Activated CD4-positive, CD25-positive, alpha-beta regulatory T cell treated with anti-CD3 and anti-CD28 coated beads, Interleukin-2, amount 50 U/mL, for 16 hours (primary cell): ENCODE measurements around the gene CXXC4.

ENCODE experiments used
- DNase-seq: peaks from one replicate; pipeline ENCODE4 v3.0.0-alpha.2; 2020; ENCODE audit warnings: low read depth, low spot score

The CXXC4 gene

GRCh38 chr4:104489731-104490095 is 5.0 kb downstream of the CXXC4 start:
- no peak for DNase-seq

DNA sequence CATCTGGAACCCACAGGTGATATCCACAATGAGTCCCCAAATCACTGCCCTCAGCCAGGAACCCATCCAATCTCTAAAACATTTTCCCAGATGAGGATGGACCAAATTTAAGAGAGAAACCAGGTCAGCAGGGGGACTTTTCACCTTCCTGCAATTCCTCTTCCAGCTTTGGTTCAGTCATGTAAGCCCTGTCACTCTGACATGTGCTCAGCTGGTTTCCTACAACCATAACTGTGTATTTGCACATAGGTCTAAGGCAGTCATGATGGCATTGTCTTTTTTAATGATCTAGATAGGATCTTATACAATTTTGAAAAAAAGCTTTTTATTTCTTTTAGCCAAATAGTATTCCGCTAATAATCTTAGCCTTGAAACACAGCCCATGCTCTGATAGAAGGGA is 6.5 kb downstream of the CXXC4 start:
- no peak for DNase-seq

DNA sequence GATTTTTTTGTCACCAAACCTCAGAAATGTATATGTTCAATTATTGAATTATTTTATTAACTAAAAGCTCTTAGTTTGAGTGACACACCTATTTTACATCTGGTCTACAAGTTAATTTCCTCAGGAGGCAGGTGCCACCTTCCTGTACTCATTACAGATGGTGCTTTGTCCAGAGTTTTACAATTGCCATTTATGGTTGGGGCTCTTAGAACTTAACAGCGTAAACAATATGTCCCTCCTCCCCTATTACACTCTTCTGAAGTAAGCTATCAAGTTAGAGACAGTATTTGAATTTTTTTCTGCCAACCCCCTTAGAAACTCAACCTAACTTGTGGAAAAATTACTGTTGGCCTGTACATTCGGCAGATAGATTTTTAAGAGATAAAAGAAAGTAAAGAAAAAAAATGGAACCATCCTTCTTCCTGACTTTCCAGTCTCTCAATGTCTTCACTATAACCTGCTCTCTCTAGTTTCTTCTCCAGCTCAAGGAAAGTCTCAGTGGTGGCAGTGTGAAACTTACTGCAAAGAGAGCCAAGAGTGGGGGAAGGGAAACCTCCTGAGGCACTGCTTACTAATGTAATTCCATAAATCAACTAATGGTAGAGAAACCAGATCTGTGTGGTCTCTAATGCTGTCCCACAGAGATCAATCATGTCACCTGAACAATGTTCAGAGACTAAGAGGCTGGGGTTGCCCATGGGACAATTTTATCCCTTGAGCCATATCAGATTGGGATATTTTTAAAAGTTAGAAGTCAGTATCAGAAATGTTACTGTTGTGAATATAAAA is 7.8 kb downstream of the CXXC4 start:
- no peak for DNase-seq

DNA sequence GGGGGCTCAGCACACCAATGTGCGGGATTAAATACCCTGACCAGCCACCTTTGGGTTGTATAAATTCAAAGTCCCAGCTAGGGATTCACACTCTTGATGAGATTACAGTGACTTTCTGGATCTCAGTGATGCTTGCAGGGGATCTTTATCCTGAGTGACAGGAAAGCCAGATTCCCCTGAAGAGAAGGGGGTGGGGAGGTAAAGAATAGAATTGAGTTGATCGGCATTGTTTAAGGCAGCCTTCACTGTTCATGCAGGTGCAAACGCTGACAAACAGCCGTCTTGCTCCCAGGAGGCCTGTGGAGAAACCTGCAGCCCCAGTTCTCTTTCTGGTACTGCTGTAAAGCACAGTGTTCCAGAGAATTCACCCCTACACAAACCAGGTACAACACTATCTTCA is 19.0 kb downstream of the CXXC4 start:
- DNase-seq = no peak

DNA sequence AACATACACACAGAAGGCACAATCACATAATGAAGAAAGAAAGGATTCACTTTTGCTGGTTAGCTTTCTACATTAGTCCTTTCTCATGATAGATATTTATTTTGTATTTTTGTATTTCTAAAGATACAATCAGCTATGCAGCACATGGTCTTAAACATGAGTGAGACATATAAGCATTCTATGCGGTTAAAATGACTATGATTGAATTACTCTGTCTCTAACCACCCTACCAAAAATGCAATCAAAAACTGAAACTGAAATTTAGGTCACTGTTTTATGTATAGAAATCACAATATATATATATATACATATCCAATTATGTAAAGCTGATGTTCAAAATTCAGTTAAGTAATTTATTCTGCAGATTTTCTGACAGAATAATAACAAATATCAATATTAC is 21.9 kb downstream of the CXXC4 start:
- DNase-seq = no peak

DNA sequence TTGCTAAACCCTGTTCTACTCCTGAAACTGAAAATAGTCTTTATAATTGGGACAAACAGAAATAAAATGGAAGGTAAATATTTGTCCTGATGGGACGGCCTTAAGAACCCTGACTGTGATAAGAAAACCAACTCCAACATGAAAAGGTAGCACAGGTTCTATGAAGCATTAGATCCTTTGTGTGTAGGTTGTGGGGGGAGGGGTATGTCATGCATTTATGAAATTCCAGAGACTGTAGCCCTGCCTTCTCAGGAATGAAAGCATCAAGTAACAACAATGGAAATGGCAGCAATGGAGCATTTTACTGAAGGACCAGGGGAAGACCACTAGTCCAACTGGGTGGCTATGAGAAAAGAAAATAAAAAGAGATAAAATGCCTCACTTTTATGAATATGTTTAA is 23.9 kb downstream of the CXXC4 start:
- DNase-seq = no peak

- no peak for DNase-seq
Measured at GRCh38 chr4:104469794-104470193, 24.9 kb downstream of the CXXC4 start.

GRCh38 chr4:104465619-104466018 is 29.1 kb downstream of the CXXC4 start:
- DNase-seq = no peak

GRCh38 chr4:104465201-104465600 is 29.5 kb downstream of the CXXC4 start:
- no peak for DNase-seq

DNA sequence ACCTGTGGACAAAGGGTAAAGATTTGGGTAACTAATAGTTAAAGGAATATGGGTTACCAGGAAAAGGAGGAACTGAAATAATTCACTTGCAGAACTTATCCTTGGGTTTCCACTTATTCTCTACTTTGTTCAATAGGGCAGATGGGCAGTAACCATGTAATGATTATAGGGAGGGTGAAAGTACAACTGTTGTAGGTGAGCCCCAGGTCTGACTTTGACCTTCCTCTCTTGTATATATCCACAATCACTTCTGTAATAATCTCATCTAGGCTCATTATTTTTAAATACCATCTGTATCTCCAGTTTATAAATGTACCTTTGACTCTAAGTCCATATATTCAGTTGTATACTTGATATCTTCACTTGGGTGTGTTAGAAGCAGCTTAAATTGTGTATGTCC is 32.1 kb downstream of the CXXC4 start:
- no peak for DNase-seq

DNA sequence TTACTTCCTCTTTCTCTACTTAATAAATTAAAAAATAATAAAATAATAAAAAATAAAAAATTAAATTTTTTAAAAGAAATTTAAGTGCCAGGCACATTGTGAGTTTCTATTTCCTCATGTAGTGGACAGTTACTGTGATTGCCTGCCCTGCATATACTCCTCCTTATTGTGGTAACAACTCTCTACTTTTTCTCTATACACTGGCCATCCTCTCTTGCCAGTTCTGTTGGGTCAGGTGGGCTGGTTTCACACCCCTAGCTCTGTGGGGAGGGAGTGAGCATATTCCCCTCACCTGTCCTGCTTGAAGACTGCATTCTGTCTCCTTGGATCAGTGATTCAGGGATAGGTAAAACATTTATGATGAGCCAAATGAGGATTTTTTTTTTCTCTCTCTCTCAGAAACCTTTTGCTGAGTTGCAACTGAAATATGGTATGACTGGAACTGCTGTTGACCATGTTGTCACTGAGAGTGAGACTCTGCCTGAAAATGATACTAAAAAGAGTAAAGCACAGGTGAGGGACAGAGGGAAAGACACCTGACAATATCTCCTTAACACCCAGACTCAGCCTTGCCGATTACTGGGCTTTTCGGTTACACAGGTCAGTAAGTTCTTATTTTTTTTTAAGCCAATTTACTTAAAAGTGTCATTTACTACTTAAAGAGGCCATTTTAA is 37.2 kb downstream of the CXXC4 start:
- DNase-seq = no peak

- no peak for DNase-seq
Measured at GRCh38 chr4:104451573-104451972, 43.1 kb downstream of the CXXC4 start.

DNA sequence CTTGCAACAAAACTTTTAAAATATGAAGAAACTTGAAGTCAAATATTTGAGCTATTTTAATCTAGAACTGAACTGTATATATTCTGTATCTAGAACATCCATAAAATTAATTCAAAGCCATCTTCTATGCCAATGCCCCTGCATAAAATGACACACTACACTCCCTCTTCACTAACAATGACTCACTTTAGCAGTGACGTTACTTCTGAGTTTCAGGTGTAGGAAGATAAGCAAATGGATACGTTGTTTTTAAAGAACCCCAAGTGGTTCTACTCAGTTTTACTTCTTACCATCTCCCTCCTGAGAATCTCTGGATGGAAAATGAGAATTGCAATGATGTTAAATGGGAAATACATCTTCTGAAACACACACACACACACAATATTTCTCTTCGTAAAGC is 45.2 kb downstream of the CXXC4 start:
- no peak for DNase-seq

DNA sequence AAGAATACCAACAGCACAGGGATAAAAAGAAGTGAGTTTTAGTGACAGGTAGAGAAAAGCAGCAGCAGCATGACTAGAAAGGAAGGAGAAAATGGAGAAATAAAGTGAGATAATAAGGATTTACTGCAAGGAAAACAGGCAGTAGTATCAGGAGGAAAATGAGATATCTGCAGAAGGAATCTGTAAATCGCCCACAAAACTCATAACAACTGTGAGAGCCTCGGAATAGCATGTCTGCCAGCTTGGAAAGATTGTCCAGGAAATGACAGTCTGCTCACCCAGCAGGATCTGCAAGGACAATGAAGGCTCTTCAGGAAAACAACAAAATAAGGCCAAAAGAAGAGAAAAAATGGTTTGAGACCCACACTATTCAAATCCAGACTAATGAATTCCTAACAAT is 47.4 kb downstream of the CXXC4 start:
- DNase-seq = no peak

DNA sequence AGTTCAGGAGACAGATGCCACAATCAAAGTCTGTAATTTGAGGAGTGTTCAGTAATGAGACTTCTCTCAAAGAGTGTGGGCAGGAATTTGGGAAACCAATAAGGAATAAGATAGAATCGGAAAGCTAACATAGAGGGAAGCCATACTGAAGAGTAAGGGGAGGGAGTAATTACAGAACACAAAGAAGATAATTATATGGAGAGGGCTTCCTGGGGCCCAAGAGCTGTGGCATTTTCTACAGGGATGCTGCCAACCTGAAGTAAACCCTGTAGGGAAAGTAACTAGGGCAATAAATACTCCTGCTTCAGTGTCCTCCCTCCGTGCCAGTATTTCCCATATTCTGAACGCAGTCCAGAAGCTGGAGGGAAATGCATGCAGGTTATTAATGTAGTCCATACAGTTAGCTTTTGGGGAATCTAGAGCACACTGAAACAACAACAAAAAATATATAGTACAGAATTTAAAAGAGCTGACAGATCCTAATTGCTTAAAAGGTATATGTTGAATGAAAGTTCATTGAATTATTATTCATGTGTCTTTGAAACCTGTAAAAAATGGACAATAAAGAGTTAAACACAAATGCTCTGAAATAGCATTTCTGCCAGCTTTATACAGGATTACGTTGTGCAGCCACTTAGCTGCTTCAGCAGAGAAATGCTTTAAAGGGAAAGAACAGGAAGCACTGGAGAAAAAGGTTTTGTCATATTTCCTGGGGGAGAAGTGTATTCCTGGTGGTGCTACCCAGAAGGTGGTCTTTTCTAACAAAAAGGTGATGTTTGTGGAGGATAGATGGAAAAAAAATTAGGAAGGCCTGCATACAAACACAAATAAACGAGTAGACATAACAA is 48.0 kb downstream of the CXXC4 start:
- no peak for DNase-seq

- DNase-seq = no peak
Measured at GRCh38 chr4:104444685-104445084, 50.0 kb downstream of the CXXC4 start.

DNA sequence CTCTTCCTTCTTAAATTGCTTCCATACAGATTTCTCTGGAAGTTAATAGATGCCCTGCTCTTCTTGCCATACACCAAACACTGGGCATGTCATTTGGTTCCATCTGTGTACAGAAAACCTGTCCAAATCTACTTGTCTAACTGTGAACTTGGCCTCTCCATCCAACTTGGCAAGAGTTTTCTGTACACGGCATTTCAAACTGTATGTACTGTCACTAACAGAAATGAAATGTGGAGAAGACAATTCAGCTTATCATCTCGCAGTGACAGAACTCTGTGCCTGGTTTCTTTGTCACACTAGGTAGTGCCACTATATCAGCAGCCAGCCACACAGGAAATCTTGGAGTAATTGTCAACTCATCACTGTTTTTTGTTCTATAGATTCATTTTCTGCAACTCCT is 58.2 kb downstream of the CXXC4 start:
- no peak for DNase-seq

- no peak for DNase-seq
Measured at GRCh38 chr4:104429150-104429741, 65.4 kb downstream of the CXXC4 start.

DNA sequence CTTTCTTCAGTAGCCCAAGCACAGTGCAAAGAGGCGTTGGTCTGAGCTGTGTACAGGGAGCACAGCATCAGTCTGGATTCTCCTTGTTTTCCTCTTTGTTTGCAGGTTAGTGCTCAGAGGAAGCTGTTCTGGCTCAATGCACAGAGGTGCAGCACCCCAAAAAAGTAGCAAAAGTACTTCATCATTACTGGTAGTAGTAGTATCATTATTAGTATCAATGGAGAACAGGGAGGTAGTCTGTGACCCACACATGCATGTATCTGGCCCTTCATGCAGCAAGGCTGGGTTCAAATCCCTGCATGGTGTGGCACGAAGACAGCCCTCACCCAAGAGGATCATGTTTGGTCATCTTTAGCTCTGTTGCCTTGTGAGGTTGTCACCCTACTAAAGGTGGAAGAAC is 68.7 kb downstream of the CXXC4 start:
- no peak for DNase-seq

DNA sequence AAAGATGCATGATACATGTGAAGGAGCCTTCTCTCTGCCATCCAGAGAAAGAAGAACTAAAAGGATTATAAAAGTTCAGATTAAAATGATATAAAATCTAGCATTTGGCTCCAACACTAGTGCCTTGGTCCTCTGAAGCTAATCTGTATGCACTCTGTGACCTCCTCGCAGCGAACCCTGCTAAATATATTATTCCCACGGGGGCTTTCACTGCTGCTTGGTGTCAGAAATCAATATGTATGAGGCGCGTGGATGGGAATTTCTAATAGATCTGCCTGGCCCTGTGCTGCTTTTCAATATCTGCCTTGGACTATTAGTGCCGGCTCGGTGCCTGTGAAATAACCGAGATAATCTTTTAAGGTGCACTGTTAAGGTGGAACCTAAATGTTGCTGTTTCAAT is 69.7 kb downstream of the CXXC4 start:
- no peak for DNase-seq

GRCh38 chr4:104424475-104424941 is 70.2 kb downstream of the CXXC4 start:
- no peak for DNase-seq

GRCh38 chr4:104421566-104421965 is 73.1 kb downstream of the CXXC4 start:
- no peak for DNase-seq
